GM21786 (cell line): ENCODE results near the gene SUMO1.
"Not testable (repeated sequence)": the region's sequence is repeated elsewhere in the genome, so short reads cannot be mapped to it uniquely, and the experiment has no call there.

Experiments used
- ATAC-seq: cut with Tn5 transposase; IDR thresholded peaks from one replicate; pipeline ENCODE4 v1.9.1; 2021; ENCODE audit not compliant: unreplicated experiment

SUMO1 gene

GRCh38 chr2:202238234-202239197, at the start of gene SUMO1:
SUMO1 (minus strand) TSS chr2:202238597; CDS start chr2:202238451, 146 bp downstream.
- peak; percentile 97 for ATAC-seq

- ATAC-seq = no peak
Measured at GRCh38 chr2:202286595-202286994, 48.2 kb upstream of the SUMO1 start.

- no peak for ATAC-seq
Measured at GRCh38 chr2:202278944-202279343, 40.5 kb upstream of the SUMO1 start.

- peak; percentile 64 for ATAC-seq
Measured at GRCh38 chr2:202278036-202278760, 39.8 kb upstream of the SUMO1 start.

- not testable (repeated sequence) for ATAC-seq
Measured at GRCh38 chr2:202276078-202276720, 37.8 kb upstream of the SUMO1 start.

- no peak for ATAC-seq
Measured at GRCh38 chr2:202270487-202270886, 32.1 kb upstream of the SUMO1 start.

- ATAC-seq = no peak
Measured at GRCh38 chr2:202269585-202269984, 31.2 kb upstream of the SUMO1 start.

- no peak for ATAC-seq
Measured at GRCh38 chr2:202267495-202267894, 29.1 kb upstream of the SUMO1 start.

- peak; percentile 86 for ATAC-seq
Measured at GRCh38 chr2:202265467-202266277, 27.3 kb upstream of the SUMO1 start, which contains the start of gene NOP58. NOP58 (plus strand) TSS chr2:202265763; CDS start chr2:202265942, 179 bp downstream.

GRCh38 chr2:202261531-202261930, 23.1 kb upstream of the SUMO1 start:
- no peak for ATAC-seq

- ATAC-seq = no peak
Measured at GRCh38 chr2:202251494-202251893, 13.1 kb upstream of the SUMO1 start.

GRCh38 chr2:202249521-202250253, 11.3 kb upstream of the SUMO1 start:
- ATAC-seq = no peak

- not testable (repeated sequence) for ATAC-seq
Measured at GRCh38 chr2:202247710-202248109, 9.3 kb upstream of the SUMO1 start.

- ATAC-seq = peak; percentile 39
Measured at GRCh38 chr2:202237787-202238233, 587 bp downstream of the SUMO1 start.

- no peak for ATAC-seq
Measured at GRCh38 chr2:202221873-202222272, 16.5 kb downstream of the SUMO1 start.

GRCh38 chr2:202215179-202215578, 23.2 kb downstream of the SUMO1 start:
- ATAC-seq = no peak

GRCh38 chr2:202208526-202208925, 29.9 kb downstream of the SUMO1 start:
- no peak for ATAC-seq

- no peak for ATAC-seq
Measured at GRCh38 chr2:202204855-202205254, 33.5 kb downstream of the SUMO1 start.

- no peak for ATAC-seq
Measured at GRCh38 chr2:202203348-202203747, 35.0 kb downstream of the SUMO1 start.
